Ovary (tissue), 9 donors: Measurements from ENCODE around the gene AKNAD1. TPM values are rescaled to one million over a fixed set of nuclear protein-coding genes. Genes with fewer than 3 reads are reported as not detected.

Experiments used
- DNase-seq, 5 donors: peaks; one replicate each; pipeline ENCODE4 v3.0.0-alpha.2; 2019 to 2020
- H3K27ac ChIP-seq, 2 donors: fragments of 200-600 bp; one replicate each; pipeline versions ENCODE4 v1.5.1 to v1.8.0; 2019 to 2022
- H3K27me3 ChIP-seq: fragments of 200-600 bp; one replicate; pipeline ENCODE4 v1.8.0; 2022
- H3K36me3 ChIP-seq: fragments of 200-600 bp; sonication (generic); one replicate; pipeline ENCODE4 v1.5.1; 2019
- H3K4me1 ChIP-seq: one replicate; pipeline ENCODE4 v1.8.1; 2013; ENCODE audit warnings: mild to moderate bottlenecking, moderate library complexity; ENCODE audit not compliant: insufficient read depth
- H3K4me3 ChIP-seq: fragments of 200-600 bp; sonication (generic); one replicate; pipeline ENCODE4 v1.5.1; 2017
- H3K9me3 ChIP-seq, 2 donors: fragments of 200-600 bp in 1 of 2; sonication (generic) in 1 of 2; one replicate each; pipeline versions ENCODE4 v1.5.1 to v1.8.1; 2013 to 2019; ENCODE audit warnings: mild to moderate bottlenecking in 1 of 2, moderate library complexity in 1 of 2
- CTCF ChIP-seq, 3 donors: fragments of 450-650 bp in 2 of 3; fragments of 200-600 bp in 1 of 3; IDR thresholded peaks; one replicate each; pipeline versions ENCODE4 v1.5.1 to v1.8.0; 2016 to 2022; ENCODE audit warnings: antibody characterized with exemption in 3 of 3, mild to moderate bottlenecking in 1 of 3
- EP300 ChIP-seq: sonication (generic); formaldehyde crosslinking; IDR thresholded peaks from one replicate; pipeline ENCODE4 v1.6.1; 2017; ENCODE audit warnings: antibody characterized with exemption
- POLR2A ChIP-seq: fragments of 450-650 bp; IDR thresholded peaks from one replicate; pipeline ENCODE4 v1.6.1; 2017; ENCODE audit warnings: antibody characterized with exemption, mild to moderate bottlenecking, moderate library complexity
- WGBS, 3 donors: extraction: QIAGEN DNeasy Blood & Tissue Kit in 1 of 3; methylation state at CpG; one replicate each; pipeline versions ENCODE4 v1.1.5 to v1.1.7; 2013 to 2017; 5-methylcytosine and 5-hydroxymethylcytosine counted together
- intact Hi-C, 4 donors: fragments of 100-400 bp; cut with DNase I; formaldehyde crosslinking; loops; one replicate each; pipeline versions ENCODE4 v1.11.0 to v1.15.1; 2022 to 2023
- polyA plus RNA-seq, 2 donors: library from polyadenylated mRNA; stranded (reverse); fragments of 200-250 nt in 1 of 2; fragments of 350-450 nt in 1 of 2; fragmentation: Illumina TruSeq in 1 of 2; extraction: RNeasy Lipid Tissue Mini Kit (QIAGEN cat#74804) in 1 of 2; gene quantifications; one replicate each; pipeline ENCODE4 v1.2.3, GENCODE V29; 2013 to 2014
- total RNA-seq, 7 donors: library from RNA; depleted of rRNA in 2 of 7; stranded (reverse); fragments of >200 nt in 2 of 7; fragmentation: NEBNext Ultra II Directional in 3 of 7; extraction: Animal tissue kit (Norgen Biotek cat#: 25700) in 3 of 7; gene quantifications; one replicate each; pipeline versions ENCODE4 v1.1.0 to v1.2.4, GENCODE V29; 2016 to 2023
- donor health status: DM: no; HTN: no; CAD: no; lungs with moderate emphysema.
- donor health status: DM: no; HTN: no; CAD: no.
- donor health status: Bipolar disorder and iron deficiency.
- donor health status: DM: yes; HTN: yes; CAD: no.
- donor health status: DM: no; HTN: no; CAD: no.
- donor health status: DM: yes; HTN: yes; CAD: no.

AKNAD1 gene
- total and polyA plus RNA-seq, 9 donors = 0.08 to 0.20 TPM; not detected in 7

GRCh38 chr1:108824051-108824450 is 32.8 kb downstream of the AKNAD1 start:
- H3K27ac ChIP-seq = no peak overlapping the region
- WGBS, 3 donors = 95 to 96% (median 96%) methylated on average over 3 of the region's 3 CpGs
- peaks cover 1% of the 10 kb centered on the region for H3K4me1 ChIP-seq
- no peaks in the 10 kb centered on the region for H3K9me3 ChIP-seq
- no peaks in the 10 kb centered on the region for H3K27me3 ChIP-seq
- DNase-seq = no peak
- H3K36me3 ChIP-seq = no peaks in the 10 kb centered on the region
- intact Hi-C loops = loop anchor here in 1 of 4 donors (10.0 kb wide), 1 partner anchor 51 kb away; the partner anchor contains the start of gene GPSM2
- H3K4me3 ChIP-seq = no peak overlapping the region
- TF ChIP-seq CTCF (IDR thresholded peaks at IDR 0.05) (no peak), POLR2A (no peak), EP300 (no peak)

GRCh38 chr1:108823632-108824031 is 33.3 kb downstream of the AKNAD1 start:
- no peaks in the 10 kb centered on the region for H3K9me3 ChIP-seq
- 43 to 72% (median 66%) methylated on average over 3 of the region's 3 CpGs for WGBS, 3 donors
- no peak for TF ChIP-seq EP300
- TF ChIP-seq POLR2A = no peak
- no peak for TF ChIP-seq CTCF (IDR thresholded peaks at IDR 0.05)
- peaks cover 1% of the 10 kb centered on the region for H3K4me1 ChIP-seq
- intact Hi-C loops = loop anchor here in 1 of 4 donors (10.0 kb wide), 1 partner anchor 51 kb away; the partner anchor contains the start of gene GPSM2
- no peak overlapping the region for H3K4me3 ChIP-seq
- H3K36me3 ChIP-seq = no peaks in the 10 kb centered on the region
- H3K27me3 ChIP-seq = no peaks in the 10 kb centered on the region
- H3K27ac ChIP-seq = no peak overlapping the region
- DNase-seq = no peak

- intact Hi-C loops = loop anchor here in 1 of 4 donors (10.0 kb wide), 1 partner anchor 55 kb away; the partner anchor contains the start of gene GPSM2
- no peaks in the 10 kb centered on the region for H3K9me3 ChIP-seq
- TF ChIP-seq POLR2A (no peak), EP300 (no peak), CTCF (IDR thresholded peaks at IDR 0.05) (no peak)
- H3K4me3 ChIP-seq = no peak overlapping the region
- no peak overlapping the region for H3K27ac ChIP-seq
- 58 to 65% (median 61%) methylated on average over 5 of the region's 5 CpGs for WGBS, 3 donors
- no peaks in the 10 kb centered on the region for H3K36me3 ChIP-seq
- peaks cover 10% of the 10 kb centered on the region for H3K4me1 ChIP-seq
- no peaks in the 10 kb centered on the region for H3K27me3 ChIP-seq
- DNase-seq = no peak
Observed at GRCh38 chr1:108819878-108820277, 37.0 kb downstream of the AKNAD1 start.

- intact Hi-C loops = no loop called here
- DNase-seq = no peak
- Histone ChIP-seq H3K27ac (no peak overlapping the region), H3K4me3 (no peak overlapping the region), H3K4me1 (peaks cover 14% of the 10 kb centered on the region), H3K9me3 (no peaks in the 10 kb centered on the region), H3K36me3 (no peaks in the 10 kb centered on the region), H3K27me3 (no peaks in the 10 kb centered on the region)
- no peak for TF ChIP-seq EP300
- TF ChIP-seq CTCF (IDR thresholded peaks at IDR 0.05) = no peak
- no peak for TF ChIP-seq POLR2A
Observed at GRCh38 chr1:108817811-108818210, 39.1 kb downstream of the AKNAD1 start.
